HTERT RPE-1 (cell line): ENCODE data around the gene DNAH17.

ENCODE experiments used
- in situ Hi-C: fragments of 300-500 bp; cut with MboI; formaldehyde crosslinking; loops from 4 replicates; pipeline ENCODE4 v1.14.3; 2020; ENCODE audit warnings: low sequenced_read_pairs

DNAH17 gene

GRCh38 chr17:78377858-78378224 lies 199.4 kb downstream of the DNAH17 start:
- in situ Hi-C loops: no loop called here

GRCh38 chr17:78376161-78376560 lies 201.0 kb downstream of the DNAH17 start:
- in situ Hi-C loops: no loop called here

- in situ Hi-C loops: no loop called here
Observed at GRCh38 chr17:78375401-78376151, 201.6 kb downstream of the DNAH17 start.

- in situ Hi-C loops: no loop called here
Observed at GRCh38 chr17:78374631-78375274, 202.4 kb downstream of the DNAH17 start.

GRCh38 chr17:78374189-78374588 lies 203.0 kb downstream of the DNAH17 start:
- in situ Hi-C loops: no loop called here
